ENCODE results near the gene C2orf72.
"Not testable (repeated sequence)": the region's sequence is repeated elsewhere in the genome, so short reads cannot be mapped to it uniquely, and the experiment has no call there.

The C2orf72 gene

GRCh38 chr2:231059756-231060155 lies 22.4 kb downstream of the C2orf72 start:
- Histone ChIP-seq H3K4me1 (ENCODE audit: insufficient read depth, low read length) (0 out of 2 replicates have a peak, but pooled peaks cover 3% of the 10 kb centered on the region), H3K27me3 (ENCODE audit: insufficient read depth, low read length) (peaks cover under 1% of the 10 kb centered on the region; the same call in 1 of the 2 replicates), H3K9me3 (ENCODE audit: insufficient read depth, low read depth, low read length) (no peaks in the 10 kb centered on the region), H3K9ac (ENCODE audit: low read depth, low read length) (no peak overlapping the region), H3K27ac (ENCODE audit: low read length) (no peak overlapping the region), H3K4me3 (ENCODE audit: low read length) (no peak overlapping the region), H3K36me3 (ENCODE audit: insufficient read depth, low read depth, low read length) (peaks cover 40% of the 10 kb centered on the region)

GRCh38 chr2:231062776-231063175 lies 25.5 kb downstream of the C2orf72 start:
- Histone ChIP-seq H3K27ac (ENCODE audit: low read length) (no peak overlapping the region), H3K4me1 (ENCODE audit: insufficient read depth, low read length) (0 out of 2 replicates have a peak, but pooled peaks cover 3% of the 10 kb centered on the region), H3K9ac (ENCODE audit: low read depth, low read length) (no peak overlapping the region), H3K27me3 (ENCODE audit: insufficient read depth, low read length) (no peaks in the 10 kb centered on the region), H3K4me3 (ENCODE audit: low read length) (no peak overlapping the region), H3K36me3 (ENCODE audit: insufficient read depth, low read depth, low read length) (peaks cover 67% of the 10 kb centered on the region), H3K9me3 (ENCODE audit: insufficient read depth, low read depth, low read length) (no peaks in the 10 kb centered on the region)

GRCh38 chr2:231063347-231063746 lies 26.0 kb downstream of the C2orf72 start:
- Histone ChIP-seq H3K4me3 (ENCODE audit: low read length) (no peak overlapping the region), H3K4me1 (ENCODE audit: insufficient read depth, low read length) (0 out of 2 replicates have a peak, but pooled peaks cover 3% of the 10 kb centered on the region), H3K27ac (ENCODE audit: low read length) (no peak overlapping the region), H3K36me3 (ENCODE audit: insufficient read depth, low read depth, low read length) (peaks cover 73% of the 10 kb centered on the region), H3K9me3 (ENCODE audit: insufficient read depth, low read depth, low read length) (no peaks in the 10 kb centered on the region), H3K27me3 (ENCODE audit: insufficient read depth, low read length) (no peaks in the 10 kb centered on the region), H3K9ac (ENCODE audit: low read depth, low read length) (no peak overlapping the region)

GRCh38 chr2:231065966-231066365 lies 28.6 kb downstream of the C2orf72 start:
- no peak overlapping the region for H3K27ac ChIP-seq (ENCODE audit: low read length)
- no peaks in the 10 kb centered on the region for H3K4me1 ChIP-seq (ENCODE audit: insufficient read depth, low read length)
- no peaks in the 10 kb centered on the region for H3K27me3 ChIP-seq (ENCODE audit: insufficient read depth, low read length)
- no peak overlapping the region for H3K9ac ChIP-seq (ENCODE audit: low read depth, low read length)
- peaks cover 97% of the 10 kb centered on the region for H3K36me3 ChIP-seq (ENCODE audit: insufficient read depth, low read depth, low read length)
- H3K9me3 ChIP-seq (ENCODE audit: insufficient read depth, low read depth, low read length), result no peaks in the 10 kb centered on the region
- no peak overlapping the region for H3K4me3 ChIP-seq (ENCODE audit: low read length)

- H3K9me3 ChIP-seq (ENCODE audit: insufficient read depth, low read depth, low read length); H3K27me3 ChIP-seq (ENCODE audit: insufficient read depth, low read length); H3K9ac ChIP-seq (ENCODE audit: low read depth, low read length); H3K4me3 ChIP-seq (ENCODE audit: low read length); H3K4me1 ChIP-seq (ENCODE audit: insufficient read depth, low read length); H3K27ac ChIP-seq (ENCODE audit: low read length): not testable (repeated sequence)
- peaks cover 96% of the 10 kb centered on the region for H3K36me3 ChIP-seq (ENCODE audit: insufficient read depth, low read depth, low read length)
Measured at GRCh38 chr2:231067531-231067930, 30.2 kb downstream of the C2orf72 start.

- no peaks in the 10 kb centered on the region for H3K9me3 ChIP-seq (ENCODE audit: insufficient read depth, low read depth, low read length)
- no peak overlapping the region for H3K4me3 ChIP-seq (ENCODE audit: low read length)
- peaks cover 96% of the 10 kb centered on the region for H3K36me3 ChIP-seq (ENCODE audit: insufficient read depth, low read depth, low read length)
- H3K9ac ChIP-seq (ENCODE audit: low read depth, low read length), result no peak overlapping the region
- no peak overlapping the region for H3K27ac ChIP-seq (ENCODE audit: low read length)
- H3K4me1 ChIP-seq (ENCODE audit: insufficient read depth, low read length), result no peaks in the 10 kb centered on the region
- H3K27me3 ChIP-seq (ENCODE audit: insufficient read depth, low read length), result no peaks in the 10 kb centered on the region
Measured at GRCh38 chr2:231068525-231069222, 31.4 kb downstream of the C2orf72 start.

- no peaks in the 10 kb centered on the region for H3K27me3 ChIP-seq (ENCODE audit: insufficient read depth, low read length)
- no peaks in the 10 kb centered on the region for H3K9me3 ChIP-seq (ENCODE audit: insufficient read depth, low read depth, low read length)
- no peak overlapping the region for H3K27ac ChIP-seq (ENCODE audit: low read length)
- H3K36me3 ChIP-seq (ENCODE audit: insufficient read depth, low read depth, low read length), result peaks cover 94% of the 10 kb centered on the region
- no peak overlapping the region for H3K9ac ChIP-seq (ENCODE audit: low read depth, low read length)
- H3K4me1 ChIP-seq (ENCODE audit: insufficient read depth, low read length), result no peaks in the 10 kb centered on the region
- H3K4me3 ChIP-seq (ENCODE audit: low read length), result no peak overlapping the region
Measured at GRCh38 chr2:231069379-231070054, 32.2 kb downstream of the C2orf72 start.

GRCh38 chr2:231084565-231084964 lies 47.2 kb downstream of the C2orf72 start:
- H3K36me3 ChIP-seq (ENCODE audit: insufficient read depth, low read depth, low read length), result peaks cover 97% of the 10 kb centered on the region
- no peak overlapping the region for H3K4me3 ChIP-seq (ENCODE audit: low read length)
- no peak overlapping the region for H3K9ac ChIP-seq (ENCODE audit: low read depth, low read length)

GRCh38 chr2:231088754-231089153 lies 51.4 kb downstream of the C2orf72 start:
- Histone ChIP-seq H3K9ac (ENCODE audit: low read depth, low read length) (no peak overlapping the region), H3K4me1 (ENCODE audit: insufficient read depth, low read length) (no peaks in the 10 kb centered on the region), H3K27me3 (ENCODE audit: insufficient read depth, low read length) (no peaks in the 10 kb centered on the region), H3K27ac (ENCODE audit: low read length) (no peak overlapping the region), H3K9me3 (ENCODE audit: insufficient read depth, low read depth, low read length) (no peaks in the 10 kb centered on the region), H3K4me3 (ENCODE audit: low read length) (no peak overlapping the region), H3K36me3 (ENCODE audit: insufficient read depth, low read depth, low read length) (peaks cover 90% of the 10 kb centered on the region)

More at GRCh38 chr2:231084565-231084964, 47.2 kb downstream of the C2orf72 start:
- H3K27me3 ChIP-seq (ENCODE audit: insufficient read depth, low read length), result no peaks in the 10 kb centered on the region
- no peaks in the 10 kb centered on the region for H3K9me3 ChIP-seq (ENCODE audit: insufficient read depth, low read depth, low read length)
- H3K4me1 ChIP-seq (ENCODE audit: insufficient read depth, low read length), result no peaks in the 10 kb centered on the region
- no peak overlapping the region for H3K27ac ChIP-seq (ENCODE audit: low read length)

- no peaks in the 10 kb centered on the region; the same call in 1 of the 2 replicates for H3K9me3 ChIP-seq (ENCODE audit: insufficient read depth, low read depth, low read length)
- peaks cover 65% of the 10 kb centered on the region for H3K36me3 ChIP-seq (ENCODE audit: insufficient read depth, low read depth, low read length)
- no peak overlapping the region for H3K27ac ChIP-seq (ENCODE audit: low read length)
- no peak overlapping the region for H3K9ac ChIP-seq (ENCODE audit: low read depth, low read length)
- peaks cover 7% of the 10 kb centered on the region; the same call in 1 of the 2 replicates for H3K4me1 ChIP-seq (ENCODE audit: insufficient read depth, low read length)
- H3K27me3 ChIP-seq (ENCODE audit: insufficient read depth, low read length), result no peaks in the 10 kb centered on the region
- no peak overlapping the region for H3K4me3 ChIP-seq (ENCODE audit: low read length)
Measured at GRCh38 chr2:231093933-231094332, 56.6 kb downstream of the C2orf72 start.

GRCh38 chr2:231094736-231095346 lies 57.5 kb downstream of the C2orf72 start:
- Histone ChIP-seq H3K27ac (ENCODE audit: low read length) (no peak overlapping the region), H3K36me3 (ENCODE audit: insufficient read depth, low read depth, low read length) (peaks cover 65% of the 10 kb centered on the region), H3K27me3 (ENCODE audit: insufficient read depth, low read length) (no peaks in the 10 kb centered on the region), H3K9me3 (ENCODE audit: insufficient read depth, low read depth, low read length) (no peaks in the 10 kb centered on the region; the same call in 1 of the 2 replicates), H3K9ac (ENCODE audit: low read depth, low read length) (no peak overlapping the region), H3K4me1 (ENCODE audit: insufficient read depth, low read length) (peaks cover 7% of the 10 kb centered on the region; the same call in 1 of the 2 replicates), H3K4me3 (ENCODE audit: low read length) (no peak overlapping the region)
